ENCODE data around the gene IGFBP5. TPM values are rescaled to one million over a fixed set of nuclear protein-coding genes. Genes with fewer than 3 reads are reported as not detected.
A peak's percentile ranks its signal among the peaks of the same experiment; 100 is the strongest.

Gene IGFBP5
- total RNA-seq, 2 experiments from 2014 or later, result not detected

GRCh38 chr2:216690853-216691741 lies 4.3 kb downstream of the IGFBP5 start:
- no peak for DNase-seq
- POLR2A ChIA-PET, result no interaction called here
- Mint-ChIP-seq H3K4me1 (peaks cover 22% of the 10 kb centered on the region), H3K4me3 (peak overlapping the region; percentile 43), H3K27ac (no peak overlapping the region), H3K9me3 (no peaks in the 10 kb centered on the region), H3K27me3 (peaks cover 64% of the 10 kb centered on the region), H3K36me3 (ENCODE audit: low read depth) (no peaks in the 10 kb centered on the region)
- CTCF ChIA-PET, result interaction anchor here (0.7 kb wide), 1 partner anchor 577 kb away, joined by 4 read pairs; no protein-coding TSS in a partner anchor

- ChIA-PET POLR2A (no interaction called here), CTCF (no interaction called here)
These were observed 4.9 kb downstream of the IGFBP5 start for GRCh38 chr2:216690456-216690852.

GRCh38 chr2:216689397-216689796 lies 6.0 kb downstream of the IGFBP5 start:
- CTCF ChIA-PET, result interaction anchor here (0.8 to 1.2 kb wide), 3 partner anchors 9 to 171 kb away, joined by 3 read pairs; no protein-coding TSS in a partner anchor
- H3K4me1 Mint-ChIP-seq, result peaks cover 22% of the 10 kb centered on the region
- no peak for DNase-seq
- no peaks in the 10 kb centered on the region for H3K9me3 Mint-ChIP-seq
- no peak overlapping the region for H3K4me3 Mint-ChIP-seq
- POLR2A ChIA-PET, result no interaction called here
- H3K27ac Mint-ChIP-seq, result no peak overlapping the region
- H3K36me3 Mint-ChIP-seq (ENCODE audit: low read depth), result no peaks in the 10 kb centered on the region
- peaks cover 59% of the 10 kb centered on the region for H3K27me3 Mint-ChIP-seq

More at GRCh38 chr2:216690456-216690852, 4.9 kb downstream of the IGFBP5 start:
- Mint-ChIP-seq H3K27me3 (peaks cover 62% of the 10 kb centered on the region), H3K27ac (no peak overlapping the region), H3K36me3 (ENCODE audit: low read depth) (no peaks in the 10 kb centered on the region), H3K4me1 (peaks cover 22% of the 10 kb centered on the region), H3K9me3 (no peaks in the 10 kb centered on the region), H3K4me3 (no peak overlapping the region)
- no peak for DNase-seq

GRCh38 chr2:216688731-216689340 lies 6.5 kb downstream of the IGFBP5 start:
- Mint-ChIP-seq H3K36me3 (ENCODE audit: low read depth) (no peaks in the 10 kb centered on the region), H3K9me3 (no peaks in the 10 kb centered on the region), H3K4me1 (peaks cover 19% of the 10 kb centered on the region), H3K27me3 (peaks cover 58% of the 10 kb centered on the region), H3K4me3 (no peak overlapping the region), H3K27ac (no peak overlapping the region)
- no peak for DNase-seq
- POLR2A ChIA-PET, result no interaction called here
- CTCF ChIA-PET, result interaction anchor here (0.8 to 1.2 kb wide), 3 partner anchors 10 to 171 kb away, joined by 3 read pairs; no protein-coding TSS in a partner anchor

- DNase-seq, result no peak
- Mint-ChIP-seq H3K27ac (no peak overlapping the region), H3K9me3 (no peaks in the 10 kb centered on the region), H3K36me3 (ENCODE audit: low read depth) (no peaks in the 10 kb centered on the region), H3K4me3 (no peak overlapping the region), H3K4me1 (peaks cover 13% of the 10 kb centered on the region), H3K27me3 (peaks cover 50% of the 10 kb centered on the region)
- CTCF ChIA-PET, result no interaction called here
- POLR2A ChIA-PET, result no interaction called here
These were observed 7.7 kb downstream of the IGFBP5 start for GRCh38 chr2:216687646-216688045.

GRCh38 chr2:216687111-216687510 lies 8.2 kb downstream of the IGFBP5 start:
- no peaks in the 10 kb centered on the region for H3K9me3 Mint-ChIP-seq
- ChIA-PET POLR2A (no interaction called here), CTCF (no interaction called here)
- H3K4me1 Mint-ChIP-seq, result peaks cover 8% of the 10 kb centered on the region
- no peak overlapping the region for H3K27ac Mint-ChIP-seq
- H3K27me3 Mint-ChIP-seq, result peaks cover 45% of the 10 kb centered on the region
- DNase-seq, result no peak
- no peak overlapping the region for H3K4me3 Mint-ChIP-seq
- H3K36me3 Mint-ChIP-seq (ENCODE audit: low read depth), result no peaks in the 10 kb centered on the region

GRCh38 chr2:216685327-216685875 lies 9.9 kb downstream of the IGFBP5 start:
- Mint-ChIP-seq H3K9me3 (no peaks in the 10 kb centered on the region), H3K27me3 (peaks cover 34% of the 10 kb centered on the region), H3K4me3 (no peak overlapping the region), H3K27ac (no peak overlapping the region), H3K4me1 (no peaks in the 10 kb centered on the region), H3K36me3 (ENCODE audit: low read depth) (no peaks in the 10 kb centered on the region)
- POLR2A ChIA-PET, result no interaction called here
- no peak for DNase-seq
- CTCF ChIA-PET, result interaction anchor here (0.7 to 0.8 kb wide), 2 partner anchors 22 to 280 kb away, joined by 3 to 5 read pairs; no protein-coding TSS in a partner anchor

GRCh38 chr2:216683846-216684245 lies 11.5 kb downstream of the IGFBP5 start:
- no peaks in the 10 kb centered on the region for H3K9me3 Mint-ChIP-seq
- H3K27me3 Mint-ChIP-seq, result peaks cover 19% of the 10 kb centered on the region
- no peaks in the 10 kb centered on the region for H3K36me3 Mint-ChIP-seq (ENCODE audit: low read depth)
- H3K4me3 Mint-ChIP-seq, result no peak overlapping the region
- ChIA-PET CTCF (no interaction called here), POLR2A (no interaction called here)
- no peaks in the 10 kb centered on the region for H3K4me1 Mint-ChIP-seq
- no peak overlapping the region for H3K27ac Mint-ChIP-seq
- no peak for DNase-seq

GRCh38 chr2:216681683-216682082 lies 13.7 kb downstream of the IGFBP5 start:
- peaks cover 15% of the 10 kb centered on the region for H3K27me3 Mint-ChIP-seq
- H3K27ac Mint-ChIP-seq, result no peak overlapping the region
- no peaks in the 10 kb centered on the region for H3K9me3 Mint-ChIP-seq
- H3K4me3 Mint-ChIP-seq, result no peak overlapping the region
- no peaks in the 10 kb centered on the region for H3K36me3 Mint-ChIP-seq (ENCODE audit: low read depth)
- ChIA-PET CTCF (interaction anchor here (1.0 to 1.8 kb wide), 5 partner anchors 11 to 1041 kb away, joined by 3 to 7 read pairs (median 4); no protein-coding TSS in a partner anchor), POLR2A (no interaction called here)
- no peak for DNase-seq
- H3K4me1 Mint-ChIP-seq, result no peaks in the 10 kb centered on the region

GRCh38 chr2:216680951-216681629 lies 14.3 kb downstream of the IGFBP5 start:
- Mint-ChIP-seq H3K27me3 (peaks cover 15% of the 10 kb centered on the region), H3K4me1 (no peaks in the 10 kb centered on the region), H3K27ac (no peak overlapping the region)

GRCh38 chr2:216679658-216680024 lies 15.7 kb downstream of the IGFBP5 start:
- Mint-ChIP-seq H3K27ac (no peak overlapping the region), H3K9me3 (no peaks in the 10 kb centered on the region)
- POLR2A ChIA-PET, result no interaction called here

More at GRCh38 chr2:216680951-216681629, 14.3 kb downstream of the IGFBP5 start:
- ChIA-PET POLR2A (no interaction called here), CTCF (interaction anchor here (1.3 kb wide), 1 partner anchor 12 kb away, joined by 3 read pairs; no protein-coding TSS in a partner anchor)
- Mint-ChIP-seq H3K4me3 (no peak overlapping the region), H3K36me3 (ENCODE audit: low read depth) (no peaks in the 10 kb centered on the region), H3K9me3 (no peaks in the 10 kb centered on the region)
- no peak for DNase-seq

GRCh38 chr2:216678813-216679657 lies 16.3 kb downstream of the IGFBP5 start:
- no peak overlapping the region for H3K27ac Mint-ChIP-seq
- DNase-seq, result no peak
- H3K4me1 Mint-ChIP-seq, result no peaks in the 10 kb centered on the region
- no peaks in the 10 kb centered on the region for H3K36me3 Mint-ChIP-seq (ENCODE audit: low read depth)
- CTCF ChIA-PET, result no interaction called here
- H3K4me3 Mint-ChIP-seq, result no peak overlapping the region
- POLR2A ChIA-PET, result no interaction called here
- no peaks in the 10 kb centered on the region for H3K9me3 Mint-ChIP-seq
- H3K27me3 Mint-ChIP-seq, result peaks cover 7% of the 10 kb centered on the region

More at GRCh38 chr2:216679658-216680024, 15.7 kb downstream of the IGFBP5 start:
- CTCF ChIA-PET, result no interaction called here
- Mint-ChIP-seq H3K4me3 (no peak overlapping the region), H3K36me3 (ENCODE audit: low read depth) (no peaks in the 10 kb centered on the region), H3K27me3 (peaks cover 13% of the 10 kb centered on the region), H3K4me1 (no peaks in the 10 kb centered on the region)
- DNase-seq, result no peak

Measured in activated CD4-positive, alpha-beta memory T cell treated with anti-CD3 and anti-CD28 coated beads, Interleukin-2, amount 10 ng/mL, durations not matched to agents 7 days and 5 days (primary cell).